ENCODE measurements around the gene NFIB. TPM values are rescaled to one million over a fixed set of nuclear protein-coding genes. Genes with fewer than 3 reads are reported as not detected.
A peak's percentile ranks its signal among the peaks of the same experiment; 100 is the strongest.

NFIB gene
- total and polyA plus RNA-seq, 8 donors: 8.9 to 65.0 (median 45.7) TPM

GRCh38 chr9:14245901-14246525, 67.9 kb downstream of the NFIB start:
- ATAC-seq (no peak), FAIRE-seq (no peak), DNase-seq (no peak)
- intact Hi-C loops (cut with DNase I): no loop called here
- peaks cover 16 to 36% (median 35%) of the 10 kb centered on the region in 3 donors for H3K4me1 ChIP-seq
- H3K9me3 ChIP-seq: no peaks in the 10 kb centered on the region
- no peaks in the 10 kb centered on the region for H3K27me3 ChIP-seq
- 57 to 62% methylated on average over 3 of the region's 3 CpGs for WGBS, 2 donors
- H3K27ac ChIP-seq: no peak overlapping the region
- no peak overlapping the region for H3K4me3 ChIP-seq
- no peak for TF ChIP-seq CTCF (IDR thresholded peaks at IDR 0.05)
- H3K36me3 ChIP-seq: no peaks in the 10 kb centered on the region

DNA sequence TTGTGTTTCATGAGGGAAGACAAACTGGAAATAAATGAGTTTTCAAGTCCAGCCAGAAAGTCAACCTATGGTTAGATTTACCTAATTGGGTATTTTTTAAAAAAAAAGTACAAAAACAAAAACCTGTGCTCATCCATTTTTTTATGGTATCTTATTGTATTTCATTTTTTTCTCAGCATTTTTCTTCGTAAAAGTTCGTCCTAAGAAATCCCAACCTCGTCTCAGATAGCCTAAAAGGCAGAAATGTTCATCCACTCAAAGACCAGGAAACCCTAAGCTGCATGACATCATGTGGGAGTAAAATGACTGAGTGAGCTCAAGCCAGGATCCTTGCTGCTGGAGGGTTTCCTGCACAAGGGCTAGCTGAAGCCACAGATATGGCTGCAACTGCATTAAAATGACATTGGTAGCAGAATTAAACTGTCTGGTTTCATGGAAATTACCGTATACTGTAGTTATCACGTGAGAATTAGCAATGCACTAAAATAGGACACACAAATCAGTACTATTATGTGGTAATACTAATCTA, 70.4 kb downstream of the NFIB start:
- intact Hi-C loops (cut with DNase I): no loop called here
- Histone ChIP-seq H3K36me3 (no peaks in the 10 kb centered on the region), H3K4me1 (peaks cover 12 to 26% (median 22%) of the 10 kb centered on the region in 3 donors), H3K27me3 (no peaks in the 10 kb centered on the region), H3K4me3 (no peak overlapping the region), H3K9me3 (no peaks in the 10 kb centered on the region), H3K27ac (no peak overlapping the region)
- FAIRE-seq (no peak), DNase-seq (no peak), ATAC-seq (no peak)
- 90 to 92% methylated on average over 5 of the region's 5 CpGs for WGBS, 2 donors
- no peak for TF ChIP-seq CTCF (IDR thresholded peaks at IDR 0.05)

GRCh38 chr9:14242150-14242805, 71.7 kb downstream of the NFIB start:
- ATAC-seq (no peak), FAIRE-seq (no peak), DNase-seq (no peak)
- Histone ChIP-seq H3K4me1 (peaks cover 12 to 26% (median 24%) of the 10 kb centered on the region in 3 donors), H3K27ac (no peak overlapping the region), H3K36me3 (no peaks in the 10 kb centered on the region), H3K27me3 (no peaks in the 10 kb centered on the region), H3K4me3 (no peak overlapping the region), H3K9me3 (no peaks in the 10 kb centered on the region)
- intact Hi-C loops (cut with DNase I): no loop called here
- TF ChIP-seq CTCF (IDR thresholded peaks at IDR 0.05): no peak

GRCh38 chr9:14240537-14240936, 73.4 kb downstream of the NFIB start:
- intact Hi-C loops (cut with DNase I): no loop called here
- no peak for FAIRE-seq
- no peak overlapping the region for H3K4me3 ChIP-seq
- ATAC-seq: peak in 3 of 4 donors; percentile 31 to 51 (median 46)
- H3K4me1 ChIP-seq: peaks cover 12 to 36% (median 36%) of the 10 kb centered on the region in 3 donors
- H3K27me3 ChIP-seq: no peaks in the 10 kb centered on the region
- no peaks in the 10 kb centered on the region for H3K36me3 ChIP-seq
- DNase-seq: no peak
- 26 to 33% methylated on average over 6 of the region's 6 CpGs for WGBS, 2 donors
- H3K27ac ChIP-seq: no peak overlapping the region
- TF ChIP-seq CTCF (IDR thresholded peaks at IDR 0.05): no peak
- H3K9me3 ChIP-seq: no peaks in the 10 kb centered on the region

- H3K27me3 ChIP-seq: no peaks in the 10 kb centered on the region
- no peak overlapping the region for H3K27ac ChIP-seq
- H3K9me3 ChIP-seq: no peaks in the 10 kb centered on the region
- H3K36me3 ChIP-seq: no peaks in the 10 kb centered on the region
- H3K4me1 ChIP-seq: peaks cover 17 to 44% (median 36%) of the 10 kb centered on the region in 3 donors
- no peak overlapping the region for H3K4me3 ChIP-seq
- DNase-seq: no peak
- intact Hi-C loops (cut with DNase I): no loop called here
- 67 to 69% methylated on average over 4 of the region's 4 CpGs for WGBS, 2 donors
- TF ChIP-seq CTCF (IDR thresholded peaks at IDR 0.05): no peak
- no peak for FAIRE-seq
- ATAC-seq: peak in 3 of 4 donors; percentile 53 to 70 (median 53)
These were observed 75.4 kb downstream of the NFIB start for GRCh38 chr9:14238518-14238917.

All from pancreas (tissue), 10 donors.